ENCODE measurements around the gene FAM221A. TPM values are rescaled to one million over a fixed set of nuclear protein-coding genes. Genes with fewer than 3 reads are reported as not detected.

FAM221A gene
- total and polyA plus RNA-seq, 2 of the 8 experiments (the other 6 are each of a cell fraction or from before 2014, with no cell fraction given): 21.5 to 39.0 TPM

DNA sequence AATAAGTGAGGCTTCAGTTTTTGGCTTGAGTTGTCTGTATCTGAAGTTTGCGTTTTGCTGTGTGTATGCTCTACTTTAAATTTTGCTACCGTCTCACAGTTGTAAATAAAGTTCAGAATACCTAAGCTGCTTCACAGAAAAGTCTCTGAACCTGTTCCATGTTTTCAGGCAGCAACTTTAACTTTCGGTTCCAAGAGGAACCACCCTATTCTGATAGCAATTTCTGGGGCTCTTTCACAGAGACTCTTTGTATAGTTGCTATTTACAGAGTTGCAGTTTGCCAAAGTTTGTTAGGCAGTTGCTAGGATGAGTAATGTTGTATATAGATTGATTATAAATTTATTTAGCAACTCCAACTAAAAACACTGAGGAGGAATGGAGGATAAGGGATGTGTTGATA is 5.7 kb downstream of the FAM221A start (continued):
- TF ChIP-seq, protein P1, sequence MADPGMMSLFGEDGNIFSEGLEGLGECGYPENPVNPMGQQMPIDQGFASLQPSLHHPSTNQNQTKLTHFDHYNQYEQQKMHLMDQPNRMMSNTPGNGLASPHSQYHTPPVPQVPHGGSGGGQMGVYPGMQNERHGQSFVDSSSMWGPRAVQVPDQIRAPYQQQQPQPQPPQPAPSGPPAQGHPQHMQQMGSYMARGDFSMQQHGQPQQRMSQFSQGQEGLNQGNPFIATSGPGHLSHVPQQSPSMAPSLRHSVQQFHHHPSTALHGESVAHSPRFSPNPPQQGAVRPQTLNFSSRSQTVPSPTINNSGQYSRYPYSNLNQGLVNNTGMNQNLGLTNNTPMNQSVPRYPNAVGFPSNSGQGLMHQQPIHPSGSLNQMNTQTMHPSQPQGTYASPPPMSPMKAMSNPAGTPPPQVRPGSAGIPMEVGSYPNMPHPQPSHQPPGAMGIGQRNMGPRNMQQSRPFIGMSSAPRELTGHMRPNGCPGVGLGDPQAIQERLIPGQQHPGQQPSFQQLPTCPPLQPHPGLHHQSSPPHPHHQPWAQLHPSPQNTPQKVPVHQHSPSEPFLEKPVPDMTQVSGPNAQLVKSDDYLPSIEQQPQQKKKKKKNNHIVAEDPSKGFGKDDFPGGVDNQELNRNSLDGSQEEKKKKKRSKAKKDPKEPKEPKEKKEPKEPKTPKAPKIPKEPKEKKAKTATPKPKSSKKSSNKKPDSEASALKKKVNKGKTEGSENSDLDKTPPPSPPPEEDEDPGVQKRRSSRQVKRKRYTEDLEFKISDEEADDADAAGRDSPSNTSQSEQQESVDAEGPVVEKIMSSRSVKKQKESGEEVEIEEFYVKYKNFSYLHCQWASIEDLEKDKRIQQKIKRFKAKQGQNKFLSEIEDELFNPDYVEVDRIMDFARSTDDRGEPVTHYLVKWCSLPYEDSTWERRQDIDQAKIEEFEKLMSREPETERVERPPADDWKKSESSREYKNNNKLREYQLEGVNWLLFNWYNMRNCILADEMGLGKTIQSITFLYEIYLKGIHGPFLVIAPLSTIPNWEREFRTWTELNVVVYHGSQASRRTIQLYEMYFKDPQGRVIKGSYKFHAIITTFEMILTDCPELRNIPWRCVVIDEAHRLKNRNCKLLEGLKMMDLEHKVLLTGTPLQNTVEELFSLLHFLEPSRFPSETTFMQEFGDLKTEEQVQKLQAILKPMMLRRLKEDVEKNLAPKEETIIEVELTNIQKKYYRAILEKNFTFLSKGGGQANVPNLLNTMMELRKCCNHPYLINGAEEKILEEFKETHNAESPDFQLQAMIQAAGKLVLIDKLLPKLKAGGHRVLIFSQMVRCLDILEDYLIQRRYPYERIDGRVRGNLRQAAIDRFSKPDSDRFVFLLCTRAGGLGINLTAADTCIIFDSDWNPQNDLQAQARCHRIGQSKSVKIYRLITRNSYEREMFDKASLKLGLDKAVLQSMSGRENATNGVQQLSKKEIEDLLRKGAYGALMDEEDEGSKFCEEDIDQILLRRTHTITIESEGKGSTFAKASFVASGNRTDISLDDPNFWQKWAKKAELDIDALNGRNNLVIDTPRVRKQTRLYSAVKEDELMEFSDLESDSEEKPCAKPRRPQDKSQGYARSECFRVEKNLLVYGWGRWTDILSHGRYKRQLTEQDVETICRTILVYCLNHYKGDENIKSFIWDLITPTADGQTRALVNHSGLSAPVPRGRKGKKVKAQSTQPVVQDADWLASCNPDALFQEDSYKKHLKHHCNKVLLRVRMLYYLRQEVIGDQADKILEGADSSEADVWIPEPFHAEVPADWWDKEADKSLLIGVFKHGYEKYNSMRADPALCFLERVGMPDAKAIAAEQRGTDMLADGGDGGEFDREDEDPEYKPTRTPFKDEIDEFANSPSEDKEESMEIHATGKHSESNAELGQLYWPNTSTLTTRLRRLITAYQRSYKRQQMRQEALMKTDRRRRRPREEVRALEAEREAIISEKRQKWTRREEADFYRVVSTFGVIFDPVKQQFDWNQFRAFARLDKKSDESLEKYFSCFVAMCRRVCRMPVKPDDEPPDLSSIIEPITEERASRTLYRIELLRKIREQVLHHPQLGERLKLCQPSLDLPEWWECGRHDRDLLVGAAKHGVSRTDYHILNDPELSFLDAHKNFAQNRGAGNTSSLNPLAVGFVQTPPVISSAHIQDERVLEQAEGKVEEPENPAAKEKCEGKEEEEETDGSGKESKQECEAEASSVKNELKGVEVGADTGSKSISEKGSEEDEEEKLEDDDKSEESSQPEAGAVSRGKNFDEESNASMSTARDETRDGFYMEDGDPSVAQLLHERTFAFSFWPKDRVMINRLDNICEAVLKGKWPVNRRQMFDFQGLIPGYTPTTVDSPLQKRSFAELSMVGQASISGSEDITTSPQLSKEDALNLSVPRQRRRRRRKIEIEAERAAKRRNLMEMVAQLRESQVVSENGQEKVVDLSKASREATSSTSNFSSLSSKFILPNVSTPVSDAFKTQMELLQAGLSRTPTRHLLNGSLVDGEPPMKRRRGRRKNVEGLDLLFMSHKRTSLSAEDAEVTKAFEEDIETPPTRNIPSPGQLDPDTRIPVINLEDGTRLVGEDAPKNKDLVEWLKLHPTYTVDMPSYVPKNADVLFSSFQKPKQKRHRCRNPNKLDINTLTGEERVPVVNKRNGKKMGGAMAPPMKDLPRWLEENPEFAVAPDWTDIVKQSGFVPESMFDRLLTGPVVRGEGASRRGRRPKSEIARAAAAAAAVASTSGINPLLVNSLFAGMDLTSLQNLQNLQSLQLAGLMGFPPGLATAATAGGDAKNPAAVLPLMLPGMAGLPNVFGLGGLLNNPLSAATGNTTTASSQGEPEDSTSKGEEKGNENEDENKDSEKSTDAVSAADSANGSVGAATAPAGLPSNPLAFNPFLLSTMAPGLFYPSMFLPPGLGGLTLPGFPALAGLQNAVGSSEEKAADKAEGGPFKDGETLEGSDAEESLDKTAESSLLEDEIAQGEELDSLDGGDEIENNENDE (IDR thresholded peaks at IDR 0.05; ENCODE audit: insufficient replicate concordance, low read length): no peak
- TF ChIP-seq KDM1A (IDR thresholded peaks at IDR 0.05; ENCODE audit: borderline replicate concordance, low read length): no peak
- no peak for TF ChIP-seq CBX5 (IDR thresholded peaks at IDR 0.05; ENCODE audit: low read depth, low read length)
- no peak for TF ChIP-seq POLR2AphosphoS5 (IDR thresholded peaks at IDR 0.05; ENCODE audit: low read depth, low read length)
- TF ChIP-seq TCF12 (IDR thresholded peaks at IDR 0.05; ENCODE audit: low read depth, low read length): no peak
- no peak for TF ChIP-seq RNF2 (IDR thresholded peaks at IDR 0.05; ENCODE audit: borderline replicate concordance, low read depth, low read length, missing control alignments, poor library complexity, severe bottlenecking)
- TF ChIP-seq SIX5 (IDR thresholded peaks at IDR 0.05; ENCODE audit: low read depth, low read length): no peak
- no peak for TF ChIP-seq FOSL1 (IDR thresholded peaks at IDR 0.05; ENCODE audit: insufficient read depth, low read depth, low read length)
- TF ChIP-seq HDAC6 (IDR thresholded peaks at IDR 0.05; ENCODE audit: low read depth, low read length): no peak
- TF ChIP-seq HDAC2 (IDR thresholded peaks at IDR 0.05; ENCODE audit: borderline replicate concordance in 1 of 2, low read depth in 2 of 2, low read length in 2 of 2): no peak
- TF ChIP-seq SRF (IDR thresholded peaks at IDR 0.05; ENCODE audit: low read depth, low read length): no peak
- no peak for TF ChIP-seq RFX5 (IDR thresholded peaks at IDR 0.05; ENCODE audit: borderline replicate concordance, low read depth, low read length)

Measured in H1 (cell line).